ENCODE results near the gene PLCXD3. TPM values are rescaled to one million over a fixed set of nuclear protein-coding genes. Genes with fewer than 3 reads are reported as not detected.

The PLCXD3 gene
- total and polyA plus RNA-seq, 10 of the 15 experiments (the other 5 are each of a cell fraction or from before 2014, with no cell fraction given), result not detected

GRCh38 chr5:41281215-41281810 lies 229.1 kb downstream of the PLCXD3 start:
- no peak for TF ChIP-seq CBX5 (IDR thresholded peaks at IDR 0.05; ENCODE audit: low read depth)
- no peak for TF ChIP-seq NFYB (IDR thresholded peaks at IDR 0.05; ENCODE audit: insufficient read depth, low read depth, low read length)
- no peak for TF ChIP-seq CHD4 (IDR thresholded peaks at IDR 0.05)
- TF ChIP-seq PML (IDR thresholded peaks at IDR 0.05; ENCODE audit: low read length), result no peak
- TF ChIP-seq EP300 (IDR thresholded peaks at IDR 0.05; ENCODE audit: borderline replicate concordance in 1 of 2, control insufficient read depth in 1 of 2, low read depth in 2 of 2, low read length in 2 of 2), result no peak
- TF ChIP-seq STAT1 (conservative IDR thresholded peaks at IDR 0.05), result no peak
- no peak for TF ChIP-seq TBL1XR1 (IDR thresholded peaks at IDR 0.05; ENCODE audit: low read depth, low read length)
- no peak for TF ChIP-seq IRF4 (IDR thresholded peaks at IDR 0.05; ENCODE audit: low read depth, low read length)
- no peak for TF ChIP-seq HSF1 (IDR thresholded peaks at IDR 0.05; ENCODE audit: low read depth, low read length)
- TF ChIP-seq E2F8 (IDR thresholded peaks at IDR 0.05; ENCODE audit: low read depth, partially characterized antibody), result no peak
- TF ChIP-seq FOXK2 (IDR thresholded peaks at IDR 0.05), result no peak
- TF ChIP-seq ZNF217 (IDR thresholded peaks at IDR 0.05), result no peak
- TF ChIP-seq IRF5 (IDR thresholded peaks at IDR 0.05; ENCODE audit: borderline replicate concordance), result no peak
- TF ChIP-seq ZNF207 (IDR thresholded peaks at IDR 0.05; ENCODE audit: borderline replicate concordance), result no peak
- no peak for TF ChIP-seq ATF7 (IDR thresholded peaks at IDR 0.05; ENCODE audit: low read depth)
- 12% methylated on average over 12 of the region's 12 CpGs for WGBS (ENCODE audit: insufficient coverage, insufficient replicate concordance, low lambda C conversion rate, missing lambda C conversion rate)
- SMC1A ChIA-PET (ENCODE audit: uncharacterized antibody, unreplicated experiment), result interaction anchor here (0.7 kb wide), 1 partner anchor 1608 kb away, joined by 3 read pairs; no protein-coding TSS in a partner anchor
- peak overlapping the region; percentile 53 for H3K4me2 ChIP-seq (ENCODE audit: control insufficient read depth, insufficient read depth)
- H3K36me3 ChIP-seq (ENCODE audit: control insufficient read depth in 2 of 2, insufficient read depth in 2 of 2, low read length in 1 of 2), result no peaks in the 10 kb centered on the region
- CTCF ChIA-PET, result no interaction called here
- RAD21 ChIA-PET (ENCODE audit: unreplicated experiment), result no interaction called here
- intact Hi-C loops (cut with micrococcal nuclease; ENCODE audit: unreplicated experiment), result no loop called here
- H3K4me3 ChIP-seq, result peak overlapping the region; percentile 30; the same call in 1 of the 2 replicates
- H2AFZ ChIP-seq (ENCODE audit: control insufficient read depth, low read depth, low read length), result peak overlapping the region; percentile 28
- H3K4me1 ChIP-seq (ENCODE audit: control insufficient read depth, insufficient read depth, low read length), result no peaks in the 10 kb centered on the region
- H3K79me2 ChIP-seq (ENCODE audit: control insufficient read depth, insufficient read depth, low read length), result no peaks in the 10 kb centered on the region
- no peaks in the 10 kb centered on the region for H3K9me3 ChIP-seq (replicated peaks; ENCODE audit: control insufficient read depth, insufficient read depth, low read length)
- DNase-seq (ENCODE audit: low read depth, low spot score) (no peak), FAIRE-seq (no peak), ATAC-seq (peak; percentile 40)
- POLR2A ChIA-PET, result no interaction called here
- BruUV-seq (replicated peaks), result no TSS peak
- H3K9ac ChIP-seq (ENCODE audit: control insufficient read depth, insufficient read depth, low read length), result peak overlapping the region; percentile 34
- in situ Hi-C loops (cut with MboI), result loop anchor here (25.0 kb wide), 1 partner anchor 556 kb away; no protein-coding TSS in a partner anchor
- no peaks in the 10 kb centered on the region for H4K20me1 ChIP-seq (ENCODE audit: control insufficient read depth, insufficient read depth)
- H3K27ac ChIP-seq (ENCODE audit: control insufficient read depth, insufficient read depth), result no peak overlapping the region
- H3K27me3 ChIP-seq (replicated peaks in 1 of 2; ENCODE audit: control insufficient read depth in 2 of 2, insufficient read depth in 2 of 2, low read length in 1 of 2), result no peaks in the 10 kb centered on the region
